Endothelial cell of umbilical vein (primary cell): ENCODE measurements around the gene SLC22A4. TPM values are rescaled to one million over a fixed set of nuclear protein-coding genes. Genes with fewer than 3 reads are reported as not detected.

ENCODE experiments used
- BruUV-seq: library from RNA; stranded (reverse); fragments of 400-500 nt; replicated peaks from 2 replicates; lab custom pipeline; 2021; lab: Mats Ljungman, UMichigan
- CTCF ChIA-PET: fragments of 300-600, 350-600 bp; sonication (Branson Sonifier 250); formaldehyde crosslinking; loops from one replicate; lab custom pipeline; 2021; ENCODE audit warnings: antibody characterized with exemption, inconsistent platforms; lab: Charles Lee
- POLR2A ChIA-PET: fragments of 300-600, 350-600 bp; sonication (Branson Sonifier 250); formaldehyde crosslinking; loops from one replicate; lab custom pipeline; 2021; ENCODE audit warnings: antibody characterized with exemption, inconsistent platforms; lab: Charles Lee
- DNase-seq: peaks from one replicate; pipeline ENCODE4 v3.0.0-alpha.2; 2011; ENCODE audit warnings: low read depth, low spot score
- FAIRE-seq: peaks from 2 replicates; lab custom pipeline; 2011; peaks lifted over from hg19 to GRCh38; lab: Jason Lieb, UNC
- H2AFZ ChIP-seq: 2 replicates; pipeline ENCODE4 v1.6.0; 2012; ENCODE audit warnings: low read depth, low read length, control low read depth, inconsistent platforms
- H3K27ac ChIP-seq: 2 replicates; pipeline ENCODE4 v1.5.1; 2011; ENCODE audit warnings: low read depth, mild to moderate bottlenecking, control low read depth, low read length, moderate library complexity; ENCODE audit not compliant: insufficient read depth
- H3K27me3 ChIP-seq, 2 experiments: 2 replicates each; pipeline versions ENCODE4 v1.6.0 to v1.6.1; 2011; ENCODE audit warnings: low read length in 2 of 2, mixed read lengths in 1 of 2; ENCODE audit not compliant: control insufficient read depth in 2 of 2, insufficient read depth in 2 of 2
- H3K36me3 ChIP-seq, 2 experiments: 2 replicates in 1 of 2; 3 replicates in 1 of 2; pipeline ENCODE4 v1.5.1; 2011; ENCODE audit warnings: low read length in 2 of 2, mild to moderate bottlenecking in 1 of 2, moderate library complexity in 1 of 2; ENCODE audit not compliant: control insufficient read depth in 2 of 2, insufficient read depth in 2 of 2; ENCODE audit errors: extremely low read depth in 1 of 2
- H3K4me1 ChIP-seq: 3 replicates; pipeline ENCODE4 v1.5.1; 2011; ENCODE audit warnings: mild to moderate bottlenecking, low read length; ENCODE audit not compliant: control insufficient read depth, insufficient read depth; ENCODE audit errors: extremely low read depth
- H3K4me2 ChIP-seq: 2 replicates; pipeline ENCODE4 v1.6.1; 2011; ENCODE audit warnings: low read length, control low read depth, mixed read lengths; ENCODE audit not compliant: insufficient read depth
- H3K4me3 ChIP-seq, 3 experiments: fragments of 200-600 bp in 1 of 3; sonication (generic), shearing (Covaris generic) in 1 of 3; replicated peaks in 1 of 3; 2 replicates each; pipeline ENCODE4 v1.5.1; 2011 to 2016; ENCODE audit warnings: control low read depth in 3 of 3, low read length in 3 of 3, mild to moderate bottlenecking in 2 of 3, inconsistent platforms in 1 of 3, low read depth in 1 of 3, moderate library complexity in 1 of 3; ENCODE audit not compliant: insufficient read depth in 1 of 3
- H3K79me2 ChIP-seq: 2 replicates; pipeline ENCODE4 v1.6.0; 2012; ENCODE audit warnings: low read length, inconsistent platforms; ENCODE audit not compliant: control insufficient read depth, insufficient read depth
- H3K9ac ChIP-seq: replicated peaks from 2 replicates; pipeline ENCODE3; 2011; ENCODE audit warnings: low read length, control low read depth; ENCODE audit not compliant: insufficient read depth; ENCODE audit errors: extremely low read depth
- H3K9me1 ChIP-seq: replicated peaks from 3 replicates; pipeline ENCODE4 v1.6.0; 2011; ENCODE audit warnings: mild to moderate bottlenecking, low read length; ENCODE audit not compliant: control insufficient read depth, insufficient read depth; ENCODE audit errors: extremely low read depth
- H3K9me3 ChIP-seq: replicated peaks from 2 replicates; pipeline ENCODE4 v1.5.1; 2012; ENCODE audit warnings: low read length, inconsistent platforms; ENCODE audit not compliant: control insufficient read depth, insufficient read depth
- H4K20me1 ChIP-seq: replicated peaks from 2 replicates; pipeline ENCODE3; 2011; ENCODE audit warnings: mild to moderate bottlenecking, low read length; ENCODE audit not compliant: control insufficient read depth, insufficient read depth; ENCODE audit errors: extremely low read depth
- CTCF ChIP-seq, 2 donors: IDR thresholded peaks; 1 replicate in 1 of 2; 2 replicates in 1 of 2; pipeline ENCODE4 v1.5.1; 2011; ENCODE audit warnings: low read length in 2 of 2, mild to moderate bottlenecking in 2 of 2, moderate library complexity in 2 of 2, control low read depth in 1 of 2, inconsistent platforms in 1 of 2, low read depth in 1 of 2; ENCODE audit not compliant: insufficient read depth in 1 of 2; ENCODE audit errors: extremely low read depth in 1 of 2
- EZH2 ChIP-seq: IDR thresholded peaks from 2 replicates; pipeline ENCODE4 v1.6.1; 2012; ENCODE audit warnings: borderline replicate concordance, low read depth, mild to moderate bottlenecking, moderate library complexity, low read length, inconsistent platforms; ENCODE audit not compliant: severe bottlenecking
- FOS ChIP-seq: IDR thresholded peaks from 2 replicates; pipeline ENCODE4 v1.6.1; 2011; ENCODE audit warnings: mild to moderate bottlenecking, low read length, moderate library complexity, borderline replicate concordance; ENCODE audit not compliant: insufficient read depth
- GATA2 ChIP-seq: IDR thresholded peaks from 2 replicates; pipeline ENCODE4 v1.7.0; 2011; ENCODE audit warnings: low read depth, mild to moderate bottlenecking, moderate library complexity, mixed read lengths, low read length; ENCODE audit not compliant: insufficient read length, insufficient read depth
- JUN ChIP-seq: IDR thresholded peaks from 2 replicates; pipeline ENCODE4 v1.6.1; 2011; ENCODE audit warnings: borderline replicate concordance, low read depth; ENCODE audit not compliant: insufficient read length, insufficient read depth
- MAX ChIP-seq: IDR thresholded peaks from 2 replicates; pipeline ENCODE4 v1.6.1; 2011; ENCODE audit not compliant: insufficient read depth, insufficient read length
- MYC ChIP-seq: IDR thresholded peaks from one replicate; pipeline ENCODE4 v1.6.1; 2011; ENCODE audit warnings: mild to moderate bottlenecking, low read depth, low read length
- POLR2A ChIP-seq: IDR thresholded peaks from 2 replicates; pipeline ENCODE4 v1.6.1; 2012; ENCODE audit warnings: low read depth, mild to moderate bottlenecking, control low read depth, low read length
- POLR2AphosphoS5 ChIP-seq: IDR thresholded peaks from 2 replicates; pipeline ENCODE4 v1.6.1; 2012; ENCODE audit warnings: low read depth, mild to moderate bottlenecking, control low read depth, low read length, moderate library complexity; ENCODE audit not compliant: insufficient read depth
- dilution Hi-C: fragments of 300-500 bp; cut with MboI; formaldehyde crosslinking; loops from one replicate; pipeline ENCODE4 v1.15.0; 2019; ENCODE audit warnings: low sequenced_read_pairs; ENCODE audit not compliant: extremely low pct_ligation_motif_present
- intact Hi-C: fragments of 100-400 bp; cut with micrococcal nuclease; formaldehyde crosslinking; loops from one replicate; pipeline ENCODE4 v1.10.0; 2022
- polyA plus RNA-seq, 4 experiments: library from polyadenylated mRNA; depleted of rRNA in 3 of 4; stranded (reverse) in 3 of 4; unstranded in 1 of 4; fragments of >200 nt; gene quantifications; 2 replicates each; pipeline versions ENCODE4 v1.2.1 to v1.2.3, GENCODE V29; 2011 to 2012; ENCODE audit warnings: missing spikeins in 1 of 4
- total RNA-seq: library from RNA; stranded (reverse); gene quantifications from 2 replicates; pipeline ENCODE4 v1.2.3, GENCODE V29; 2021

The SLC22A4 gene
- total and polyA plus RNA-seq, 2 donors (not counting 3 experiments of a cell fraction or from before 2014, with no cell fraction given) = 4.9 to 6.9 TPM

- no TSS peak for BruUV-seq
- Histone ChIP-seq H3K27me3 (no peaks in the 10 kb centered on the region), H4K20me1 (no peaks in the 10 kb centered on the region), H3K9me1 (no peaks in the 10 kb centered on the region), H3K27ac (no peak overlapping the region), H3K9ac (no peak overlapping the region), H3K4me3 (no peak overlapping the region), H3K9me3 (no peaks in the 10 kb centered on the region), H3K36me3 (peaks cover 8% of the 10 kb centered on the region in 2 experiments), H3K4me2 (no peak overlapping the region), H3K4me1 (peaks cover 84% of the 10 kb centered on the region), H3K79me2 (peaks cover 43% of the 10 kb centered on the region), H2AFZ (no peak overlapping the region)
- CTCF ChIA-PET = interaction anchor here (0.9 to 7.8 kb wide), 3 partner anchors 16 to 72 kb away, joined by 3 to 93 read pairs (median 3); no protein-coding TSS in a partner anchor
- dilution Hi-C loops (no loop called here), intact Hi-C loops (loop anchor here (5.0 to 10.0 kb wide), 2 partner anchors 175 to 447 kb away; no protein-coding TSS in a partner anchor)
- FAIRE-seq = no peak
- POLR2A ChIA-PET = no interaction called here
- DNase-seq = no peak
- TF ChIP-seq MAX (no peak), POLR2AphosphoS5 (no peak), JUN (no peak), FOS (no peak), CTCF (IDR thresholded peaks at IDR 0.05; ENCODE audit: extremely low read depth in 1 of 2, insufficient read depth in 1 of 2, low read depth in 1 of 2, low read length in 2 of 2) (no peak), EZH2 (no peak), MYC (no peak), GATA2 (no peak), POLR2A (no peak)
Observed at GRCh38 chr5:132261881-132262845, 32.0 kb upstream of the SLC22A4 start.
